GM18508 (cell line): ENCODE measurements around the gene TAF9B.
"Not testable (repeated sequence)": the region's sequence is repeated elsewhere in the genome, so short reads cannot be mapped to it uniquely, and the experiment has no call there.

Experiments used
- ATAC-seq: cut with Tn5 transposase; IDR thresholded peaks from one replicate; pipeline ENCODE4 v1.9.1; 2021; ENCODE audit warnings: moderate number of reproducible peaks; ENCODE audit not compliant: insufficient read depth, unreplicated experiment

TAF9B gene

GRCh38 chrX:78139160-78140123 is at the start of gene TAF9B:
TAF9B (minus strand) TSS chrX:78139650; CDS start chrX:78139611, 39 bp downstream.
- peak; percentile 83 for ATAC-seq

GRCh38 chrX:78182881-78183280 is 43.4 kb upstream of the TAF9B start:
- no peak for ATAC-seq

- ATAC-seq, result no peak
Measured at GRCh38 chrX:78181307-78181706, 41.9 kb upstream of the TAF9B start.

GRCh38 chrX:78168065-78168464 is 28.6 kb upstream of the TAF9B start:
- no peak for ATAC-seq

GRCh38 chrX:78165425-78165824 is 26.0 kb upstream of the TAF9B start:
- no peak for ATAC-seq

GRCh38 chrX:78163175-78163574 is 23.7 kb upstream of the TAF9B start:
- ATAC-seq, result not testable (repeated sequence)

GRCh38 chrX:78160711-78161110 is 21.3 kb upstream of the TAF9B start:
- not testable (repeated sequence) for ATAC-seq

- not testable (repeated sequence) for ATAC-seq
Measured at GRCh38 chrX:78157846-78158245, 18.4 kb upstream of the TAF9B start.

- ATAC-seq, result not testable (repeated sequence)
Measured at GRCh38 chrX:78157373-78157772, 17.9 kb upstream of the TAF9B start.

GRCh38 chrX:78147002-78147540 is 7.6 kb upstream of the TAF9B start:
- ATAC-seq, result not testable (repeated sequence)

GRCh38 chrX:78140206-78140605 is 756 bp upstream of the TAF9B start:
- ATAC-seq, result no peak

- no peak for ATAC-seq
Measured at GRCh38 chrX:78133238-78133960, 6.1 kb downstream of the TAF9B start.

- no peak for ATAC-seq
Measured at GRCh38 chrX:78131117-78131516, 8.3 kb downstream of the TAF9B start.

GRCh38 chrX:78130396-78130795 is 9.1 kb downstream of the TAF9B start:
- ATAC-seq, result no peak

- ATAC-seq, result no peak
Measured at GRCh38 chrX:78129714-78130113, 9.7 kb downstream of the TAF9B start.

GRCh38 chrX:78125781-78126180 is 13.7 kb downstream of the TAF9B start:
- not testable (repeated sequence) for ATAC-seq

- no peak for ATAC-seq
Measured at GRCh38 chrX:78125148-78125547, 14.3 kb downstream of the TAF9B start.

GRCh38 chrX:78124307-78124706 is 15.1 kb downstream of the TAF9B start:
- ATAC-seq, result no peak

- no peak for ATAC-seq
Measured at GRCh38 chrX:78123190-78123589, 16.3 kb downstream of the TAF9B start.

- no peak for ATAC-seq
Measured at GRCh38 chrX:78119521-78120227, 19.8 kb downstream of the TAF9B start.
